ENCODE results near the gene GEMIN7.

The GEMIN7 gene

GRCh38 chr19:45079063-45079910 lies at the start of gene GEMIN7:
GEMIN7 (plus strand) TSS chr19:45079260; CDS start chr19:45090115, 10,855 bp downstream.
- FAIRE-seq: no peak

- FAIRE-seq: no peak
These were observed 48.2 kb upstream of the GEMIN7 start for GRCh38 chr19:45030825-45031224.

DNA sequence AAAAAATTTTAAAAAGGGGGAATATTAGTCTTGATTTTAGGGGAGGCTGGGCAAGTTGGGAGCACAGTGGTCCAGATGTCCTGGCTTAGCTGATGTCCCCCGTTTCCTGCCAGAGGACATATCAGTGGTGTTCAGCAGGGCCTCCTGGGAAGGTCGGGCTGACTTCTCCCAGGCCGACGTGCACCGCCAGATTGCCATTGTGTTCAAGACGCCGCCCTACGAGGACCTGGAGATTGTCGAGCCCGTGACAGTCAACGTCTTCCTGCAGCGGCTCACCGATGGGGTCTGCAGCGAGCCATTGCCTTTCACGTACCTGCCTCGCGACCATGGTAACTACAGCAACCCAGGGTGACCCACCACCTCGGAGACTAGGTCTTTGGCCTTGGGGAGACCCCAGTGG lies 46.6 kb upstream of the GEMIN7 start:
- FAIRE-seq: no peak

- FAIRE-seq: no peak
These were observed 43.3 kb upstream of the GEMIN7 start for GRCh38 chr19:45035755-45036154.

GRCh38 chr19:45037393-45038169 lies 41.5 kb upstream of the GEMIN7 start:
- no peak for FAIRE-seq

- no peak for FAIRE-seq
These were observed 39.8 kb upstream of the GEMIN7 start, which contains the start of gene CLASRP for GRCh38 chr19:45038931-45039893. CLASRP (plus strand) TSS chr19:45039045; CDS start chr19:45040213, 1,168 bp downstream.

DNA sequence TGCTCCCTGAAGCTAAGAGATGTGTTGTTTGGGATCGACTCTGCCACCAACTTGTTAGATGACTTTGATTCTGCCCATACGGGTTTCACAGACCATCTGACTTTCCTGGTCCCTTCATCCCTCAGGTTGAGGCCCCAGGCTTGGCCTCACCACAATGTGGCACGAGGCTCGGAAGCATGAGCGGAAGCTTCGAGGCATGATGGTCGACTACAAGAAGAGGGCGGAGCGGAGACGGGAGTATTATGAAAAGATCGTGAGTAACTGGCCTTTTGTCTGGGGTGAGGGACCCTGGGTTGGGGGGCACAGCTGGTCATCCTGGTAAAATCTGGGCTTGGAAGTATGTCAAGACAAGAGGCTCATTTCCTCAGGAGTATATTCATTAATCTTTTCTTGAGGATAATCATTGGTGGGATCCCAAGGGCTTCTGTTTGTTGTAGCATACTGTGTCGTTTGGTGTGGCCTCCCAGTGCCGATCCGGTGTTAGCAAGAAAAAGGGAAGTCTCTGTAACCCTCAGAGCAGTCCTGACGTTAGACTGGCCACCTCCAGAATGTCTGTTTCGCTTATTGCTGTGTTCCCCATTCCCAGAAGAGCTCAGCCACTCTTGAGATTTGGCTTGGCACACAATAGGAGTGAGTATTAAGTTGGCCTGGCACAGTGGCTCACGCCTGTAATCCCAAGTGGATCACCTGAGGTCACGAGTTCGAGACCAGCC lies 38.8 kb upstream of the GEMIN7 start:
- no peak for FAIRE-seq

- FAIRE-seq: no peak
These were observed 37.9 kb upstream of the GEMIN7 start for GRCh38 chr19:45041125-45041524.

DNA sequence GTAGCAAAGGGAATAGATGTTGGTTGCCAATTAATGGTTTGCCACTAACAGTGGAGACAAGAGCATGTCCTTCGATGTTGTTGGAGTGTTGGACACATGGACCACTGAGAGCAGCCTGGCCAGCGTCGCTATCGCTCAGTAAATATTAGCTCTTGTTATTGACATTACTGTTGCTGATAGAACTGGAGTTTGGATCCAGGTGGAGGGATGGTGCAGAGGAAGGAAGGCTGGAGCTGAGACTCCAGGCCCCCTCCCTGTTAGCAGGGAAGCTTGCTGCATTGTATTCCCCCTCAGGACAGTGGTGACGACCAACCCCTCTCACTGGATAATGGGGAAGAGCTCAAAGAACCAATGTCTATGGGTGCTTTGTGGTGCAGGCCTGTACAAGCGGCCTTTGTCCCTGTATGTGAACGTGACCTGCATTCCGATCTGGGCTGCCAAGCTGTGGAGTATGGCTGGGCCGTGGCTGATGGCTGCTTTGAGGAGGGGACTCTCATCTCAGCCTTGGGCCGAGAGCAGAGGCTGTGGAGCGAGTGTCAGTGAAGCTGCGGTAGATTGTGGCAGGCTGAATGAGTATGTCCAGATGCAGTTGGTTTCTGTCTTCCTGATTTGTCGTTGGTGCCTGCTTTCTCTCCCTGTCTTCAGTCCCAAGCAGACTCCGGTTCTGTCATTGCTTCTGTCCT lies 33.2 kb upstream of the GEMIN7 start:
- no peak for FAIRE-seq

DNA sequence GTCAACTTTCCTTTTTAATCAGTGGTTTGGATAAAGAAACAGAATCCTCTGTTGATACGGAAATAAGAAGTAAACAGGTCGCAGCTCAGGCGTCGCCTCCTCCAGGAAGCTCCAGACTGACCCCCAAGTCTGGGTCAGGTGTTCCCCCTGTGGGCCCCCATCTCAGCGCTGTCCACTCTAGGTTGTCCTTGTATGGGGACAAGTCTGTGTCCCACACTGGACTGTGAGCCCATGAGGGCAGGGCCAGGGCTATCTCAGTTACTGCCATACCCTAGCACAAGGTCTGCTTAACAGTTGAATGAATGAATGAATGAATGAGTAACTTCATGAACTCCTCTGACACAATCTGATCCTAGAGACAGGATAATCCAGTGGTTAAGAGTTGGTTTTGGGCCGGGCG lies 32.7 kb upstream of the GEMIN7 start:
- no peak for FAIRE-seq

DNA sequence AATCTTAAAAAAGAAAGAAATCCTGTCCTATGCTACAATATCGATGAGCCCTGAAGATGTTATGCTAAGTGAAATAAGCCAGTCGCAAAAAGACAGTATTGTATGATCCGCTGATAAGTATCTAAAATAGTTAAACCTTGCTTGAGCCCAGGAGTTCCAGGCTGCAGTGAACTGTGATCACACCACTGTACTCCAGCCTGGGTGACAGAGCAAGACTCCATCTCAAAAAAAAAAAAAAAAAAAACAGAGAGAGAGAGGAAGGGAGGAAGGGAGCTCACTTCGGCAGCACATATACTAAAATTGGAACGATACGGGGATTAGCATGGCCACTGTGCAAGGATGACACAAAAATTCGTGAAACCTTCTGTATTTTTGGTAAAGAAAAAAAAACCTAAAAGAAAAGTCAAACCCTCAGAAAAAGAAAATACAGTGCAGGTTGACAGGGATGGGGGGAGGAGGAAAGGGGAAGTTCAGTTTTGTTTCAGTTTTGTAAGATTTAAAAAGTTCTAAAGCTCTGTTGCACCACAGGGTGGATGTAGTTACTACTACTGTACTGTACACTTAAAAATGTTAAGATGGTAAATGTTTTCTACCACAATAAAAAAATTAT lies 31.8 kb upstream of the GEMIN7 start:
- no peak for FAIRE-seq

GRCh38 chr19:45049073-45049736 lies 29.9 kb upstream of the GEMIN7 start:
- no peak for FAIRE-seq

DNA sequence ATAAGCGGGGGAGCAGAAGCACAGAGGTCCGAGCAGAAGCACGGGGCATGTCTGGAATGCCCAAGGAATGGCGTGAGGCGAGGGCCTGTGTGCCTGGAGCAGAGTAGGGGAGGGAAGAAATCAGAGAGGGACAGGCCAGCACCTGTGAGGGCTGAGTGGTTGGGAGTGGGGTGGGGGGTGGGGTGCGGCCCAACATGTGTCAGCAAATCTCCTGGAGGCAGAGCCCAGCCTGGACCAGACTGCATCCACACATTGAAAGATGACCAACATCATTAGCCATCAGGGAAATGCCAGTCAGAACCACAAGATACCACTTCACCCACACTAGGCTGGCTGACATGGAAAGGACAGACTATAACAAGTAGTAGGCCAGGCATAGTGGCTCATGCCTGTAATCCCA lies 29.0 kb upstream of the GEMIN7 start:
- FAIRE-seq: no peak

DNA sequence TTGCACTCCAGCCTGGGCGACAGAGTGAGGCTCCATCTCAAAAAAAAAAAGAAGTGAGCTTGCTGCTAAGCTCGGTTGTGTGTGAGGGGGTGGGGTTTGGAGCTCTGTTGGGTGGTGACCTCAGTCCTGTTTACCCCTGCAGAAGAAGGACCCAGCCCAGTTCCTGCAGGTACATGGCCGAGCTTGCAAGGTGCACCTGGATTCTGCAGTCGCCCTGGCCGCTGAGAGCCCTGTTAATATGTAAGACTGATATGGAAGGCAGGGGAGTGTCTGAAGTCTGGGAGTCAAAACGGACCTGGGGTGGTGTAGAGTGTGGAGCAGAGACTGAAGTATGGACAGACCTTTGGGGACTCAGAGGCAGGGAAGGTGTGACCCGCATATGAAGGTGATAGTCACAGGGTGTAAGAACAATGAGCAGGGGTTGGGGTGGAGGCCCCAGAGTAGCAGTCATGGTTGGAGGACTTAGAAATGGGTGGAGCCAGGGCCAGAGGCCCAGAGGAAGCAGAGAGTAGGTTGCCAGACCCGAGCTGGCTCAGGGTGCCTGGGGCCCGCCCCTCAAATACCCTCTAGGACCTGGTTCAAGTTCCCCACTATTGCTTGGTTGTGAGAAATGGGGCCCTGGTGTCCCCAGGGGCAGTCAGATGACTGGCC lies 27.0 kb upstream of the GEMIN7 start:
- FAIRE-seq: no peak

DNA sequence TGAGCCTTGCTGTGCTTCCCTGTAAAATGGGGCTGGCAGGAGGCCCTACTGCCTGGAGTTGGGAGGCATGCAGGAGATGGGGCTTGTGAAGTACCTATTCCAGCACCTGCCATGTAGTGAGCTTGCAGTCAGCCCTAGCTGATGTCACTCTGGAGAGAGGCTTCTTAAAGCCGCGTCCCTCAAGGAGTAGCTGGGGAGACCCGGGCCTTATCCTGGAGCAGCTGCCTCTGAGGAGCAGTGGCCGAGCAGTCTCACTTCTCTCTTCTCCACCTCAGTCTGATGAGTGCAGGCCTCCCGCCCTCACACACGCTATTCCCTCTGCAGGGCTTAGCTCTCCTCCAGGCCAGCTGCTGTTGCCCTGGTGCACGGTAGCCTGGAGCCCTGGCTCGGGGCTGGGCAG lies 22.2 kb upstream of the GEMIN7 start:
- no peak for FAIRE-seq

GRCh38 chr19:45057444-45057843 lies 21.6 kb upstream of the GEMIN7 start:
- no peak for FAIRE-seq

- FAIRE-seq: no peak
These were observed 20.4 kb upstream of the GEMIN7 start for GRCh38 chr19:45058622-45059159.

DNA sequence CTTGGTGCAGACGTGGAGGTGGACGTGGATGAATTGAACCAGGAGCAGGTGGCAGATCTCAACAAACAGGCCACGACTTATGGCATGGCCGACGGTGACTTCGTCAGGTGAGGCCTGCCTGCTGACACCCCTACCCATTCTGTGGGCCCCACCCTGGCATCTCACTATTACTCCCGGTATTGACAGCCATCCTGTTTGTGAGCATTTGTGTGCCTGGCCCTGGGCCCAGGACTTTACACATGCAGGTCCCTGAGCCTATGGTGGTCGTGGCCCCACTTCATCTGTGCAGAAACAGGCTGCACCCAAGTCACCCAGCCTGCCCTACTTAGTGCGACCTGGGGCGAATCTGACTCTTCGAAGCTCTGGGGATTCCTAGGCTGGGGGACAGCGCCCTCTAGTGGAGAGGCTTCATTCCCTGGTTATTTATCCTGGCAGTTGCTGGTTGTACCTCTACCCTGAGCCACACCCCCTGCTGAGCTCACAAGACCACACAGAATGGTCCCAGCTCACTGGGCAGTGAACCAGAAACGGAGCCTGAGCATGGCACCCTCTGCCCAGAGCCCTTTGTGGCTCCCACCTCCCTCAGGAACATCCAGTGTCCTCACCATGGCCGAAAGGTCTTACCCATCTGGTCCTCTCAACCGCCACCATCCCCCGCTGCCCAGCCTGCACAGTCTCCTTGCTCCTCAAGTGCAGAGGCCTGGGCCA lies 19.6 kb upstream of the GEMIN7 start:
- FAIRE-seq: no peak

DNA sequence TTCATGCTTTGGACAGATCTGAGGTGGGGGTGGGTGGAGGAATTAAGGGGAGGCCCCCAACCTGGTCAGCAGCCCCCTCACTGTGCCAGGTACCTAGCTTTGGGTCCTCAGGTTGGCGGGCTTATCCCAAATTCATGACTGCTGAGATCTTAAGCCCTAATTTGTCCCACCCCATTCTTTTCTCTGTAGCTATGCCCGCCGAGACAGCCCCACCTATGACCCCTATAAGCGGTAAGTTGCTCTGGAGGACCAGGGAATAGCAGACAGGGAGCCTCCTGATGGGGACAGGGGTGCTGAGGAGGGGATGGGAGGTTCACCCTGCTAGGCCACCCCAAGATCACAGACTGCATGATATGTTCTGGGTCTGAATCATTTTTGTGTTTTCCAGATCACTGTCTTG lies 17.1 kb upstream of the GEMIN7 start:
- no peak for FAIRE-seq

Data from islet of Langerhans (tissue), 1 donor.